Stimulated activated CD4-positive, alpha-beta T cell treated with anti-CD3 and anti-CD28 coated beads, Interleukin-4, amount 100 ng/mL, for 1 hour (primary cell): ENCODE results near the gene SIL1.
"Not testable (repeated sequence)": the region's sequence is repeated elsewhere in the genome, so short reads cannot be mapped to it uniquely, and the experiment has no call there.

ENCODE experiments used
- DNase-seq: peaks from one replicate; pipeline ENCODE4 v3.0.0-alpha.2; 2020

SIL1 gene

GRCh38 chr5:139138109-139138508 is 60.1 kb downstream of the SIL1 start:
- DNase-seq = no peak

- no peak for DNase-seq
These were observed 60.5 kb downstream of the SIL1 start for GRCh38 chr5:139137697-139138096.

DNA sequence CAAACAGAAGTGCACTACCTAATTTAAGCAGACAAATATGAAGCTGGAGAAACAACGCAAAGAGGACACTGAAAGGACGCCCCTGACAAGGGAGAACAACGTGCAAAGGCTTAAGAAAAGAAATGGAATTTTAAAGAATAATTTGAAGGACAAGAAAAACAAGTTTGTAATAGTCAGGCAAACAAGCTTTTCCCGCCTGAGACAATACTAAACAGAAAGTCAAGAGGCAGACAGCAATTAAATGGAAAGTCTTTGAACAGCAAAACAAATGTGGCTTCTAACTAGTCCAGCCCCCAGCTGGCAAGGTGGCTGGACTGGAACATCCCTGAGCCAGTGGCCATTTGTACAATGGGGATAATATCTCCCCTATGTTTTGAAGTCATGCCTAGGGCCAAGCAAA is 63.3 kb downstream of the SIL1 start:
- no peak for DNase-seq

GRCh38 chr5:139133282-139133681 is 64.9 kb downstream of the SIL1 start:
- DNase-seq = no peak

GRCh38 chr5:139132515-139132914 is 65.7 kb downstream of the SIL1 start:
- no peak for DNase-seq

GRCh38 chr5:139131921-139132432 is 66.2 kb downstream of the SIL1 start:
- no peak for DNase-seq

DNA sequence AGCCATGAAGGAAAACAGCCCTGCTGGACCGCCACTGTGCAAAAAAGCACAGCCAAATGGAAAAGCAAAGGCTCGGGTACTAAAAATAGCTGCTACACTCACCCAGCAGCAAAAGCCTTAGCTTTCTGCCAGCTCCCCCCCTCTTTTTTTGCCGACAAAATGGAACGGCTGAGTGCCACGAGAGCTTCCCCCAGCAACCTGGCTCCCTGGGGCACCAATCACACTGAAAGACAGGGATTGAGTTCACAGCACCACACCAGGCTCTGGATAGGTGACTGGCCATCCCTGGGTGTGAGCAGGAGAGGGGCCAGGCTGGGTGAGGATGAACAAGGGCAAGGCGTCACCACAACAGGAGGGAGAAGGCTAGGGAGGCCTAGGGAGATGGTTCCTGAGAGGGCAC is 66.7 kb downstream of the SIL1 start:
- no peak for DNase-seq

DNA sequence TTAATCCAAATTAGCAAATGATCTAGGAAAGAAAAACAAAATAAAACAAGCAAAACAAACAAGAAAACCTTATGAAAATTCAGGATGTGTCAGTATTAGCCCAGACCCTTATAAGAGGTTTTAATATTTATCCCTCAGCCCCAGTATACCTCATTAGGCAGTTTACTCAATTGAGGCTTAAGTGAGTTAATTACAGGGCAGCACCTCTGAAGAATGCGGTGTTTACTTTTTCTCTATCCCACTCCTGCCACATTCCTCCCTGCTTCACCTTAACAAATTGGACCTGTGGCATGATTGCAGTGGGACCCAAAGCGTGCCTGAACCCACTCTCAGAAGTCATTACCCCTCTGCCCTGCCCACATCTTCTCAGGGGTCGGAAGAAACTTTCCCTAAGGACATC is 67.1 kb downstream of the SIL1 start:
- DNase-seq = no peak

GRCh38 chr5:139130214-139130613 is 68.0 kb downstream of the SIL1 start:
- no peak for DNase-seq

GRCh38 chr5:139126711-139127111 is 71.5 kb downstream of the SIL1 start:
- DNase-seq = no peak

- DNase-seq = no peak
These were observed 72.2 kb downstream of the SIL1 start for GRCh38 chr5:139125991-139126390.

GRCh38 chr5:139124774-139125520 is 73.2 kb downstream of the SIL1 start:
- no peak for DNase-seq

- DNase-seq = no peak
These were observed 77.0 kb downstream of the SIL1 start for GRCh38 chr5:139121120-139121519.

DNA sequence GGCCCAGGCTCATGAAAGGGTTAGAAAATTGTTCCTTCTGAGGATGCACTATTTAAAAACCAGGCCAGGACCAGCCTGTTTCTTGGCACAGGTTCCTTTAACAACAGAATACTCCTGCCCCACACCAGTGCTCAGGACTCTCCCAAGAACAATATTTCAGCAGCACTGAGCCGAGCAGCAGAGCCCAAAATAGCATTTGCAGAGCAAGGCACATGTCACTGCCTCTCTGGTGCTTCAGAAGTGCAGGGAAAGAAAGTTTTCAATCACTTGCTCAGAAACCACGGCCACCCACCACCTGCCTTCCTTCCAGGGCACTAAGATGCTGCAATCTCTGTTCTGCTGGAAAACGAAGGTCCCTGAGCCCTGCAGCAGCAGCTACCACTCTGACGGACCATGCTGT is 77.6 kb downstream of the SIL1 start:
- DNase-seq = no peak

- no peak for DNase-seq
These were observed 79.4 kb downstream of the SIL1 start for GRCh38 chr5:139118804-139119203.

- no peak for DNase-seq
These were observed 80.8 kb downstream of the SIL1 start for GRCh38 chr5:139117342-139117884.

GRCh38 chr5:139116100-139116655 is 82.0 kb downstream of the SIL1 start:
- DNase-seq = no peak

DNA sequence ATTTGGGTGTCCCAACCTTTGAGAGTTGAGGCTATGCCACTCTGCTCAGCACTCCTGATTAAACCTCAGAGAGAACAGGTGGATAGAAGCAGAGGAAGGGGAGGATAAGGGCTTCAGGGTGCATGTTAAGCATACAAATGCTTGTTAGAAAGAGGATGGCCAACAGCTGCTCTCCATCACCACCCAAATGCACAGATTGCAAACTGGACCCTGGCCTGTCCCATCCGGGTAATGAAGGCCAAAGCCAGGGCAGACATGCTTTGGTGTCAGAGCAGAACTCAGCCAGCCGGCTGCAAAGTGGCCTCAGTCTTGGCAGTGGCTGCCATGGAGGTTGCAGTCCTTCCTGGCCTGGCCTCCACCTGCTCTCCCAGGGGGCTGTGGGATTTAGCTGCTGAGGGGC is 84.3 kb downstream of the SIL1 start:
- DNase-seq = no peak

GRCh38 chr5:139112362-139112761 is 85.8 kb downstream of the SIL1 start:
- DNase-seq = not testable (repeated sequence)

- DNase-seq = no peak
These were observed 87.5 kb downstream of the SIL1 start for GRCh38 chr5:139110526-139111168.

- no peak for DNase-seq
These were observed 89.9 kb downstream of the SIL1 start for GRCh38 chr5:139108063-139108824.

DNA sequence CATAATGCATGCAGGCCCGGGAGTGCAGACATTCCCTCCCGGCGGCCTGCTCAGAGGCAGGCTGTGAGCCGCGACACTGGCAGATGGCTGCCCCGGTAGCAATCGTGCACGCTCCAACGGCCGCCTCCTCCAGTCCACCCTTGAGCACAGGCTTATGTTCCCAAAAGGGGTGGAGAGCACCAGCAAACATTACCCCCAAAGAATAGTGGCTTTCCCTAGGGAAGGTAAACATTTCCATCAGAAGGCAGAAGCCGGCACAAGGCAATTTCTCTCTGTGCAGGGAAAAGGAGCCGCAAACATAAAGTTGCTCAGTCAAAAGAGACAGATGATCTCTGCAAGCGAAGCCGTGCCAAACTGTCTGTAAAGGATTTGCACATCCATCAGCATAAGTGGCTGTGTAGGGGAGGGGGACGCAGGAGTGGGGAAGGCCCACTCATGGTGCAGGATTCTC is 92.5 kb downstream of the SIL1 start:
- DNase-seq = no peak
